Activated T-helper 17 cell treated with anti-CD3 and anti-CD28 coated beads, Interleukin-2, amount 50 U/mL, for 72 hours (primary cell): Measurements from ENCODE around the gene SYT12. TPM values are rescaled to one million over a fixed set of nuclear protein-coding genes. Genes with fewer than 3 reads are reported as not detected.
"Not testable (repeated sequence)": the region's sequence is repeated elsewhere in the genome, so short reads cannot be mapped to it uniquely, and the experiment has no call there.

ENCODE experiments used
- ATAC-seq: fragments of 150-1000 bp; cut with Tn5 transposase; replicated peaks from 2 replicates; pipeline ENCODE4 v1.10.0; 2021; ENCODE audit warnings: mild to moderate bottlenecking, moderate library complexity
- H3K27ac Mint-ChIP-seq: one replicate; pipeline ENCODE4 v1.8.0; 2022; ENCODE audit warnings: mixed read lengths
- H3K27me3 Mint-ChIP-seq: one replicate; pipeline ENCODE4 v1.8.0; 2022; ENCODE audit warnings: mixed read lengths
- H3K36me3 Mint-ChIP-seq: one replicate; pipeline ENCODE4 v1.8.0; 2022; ENCODE audit warnings: low read depth, mild to moderate bottlenecking, mixed read lengths
- H3K4me1 Mint-ChIP-seq: one replicate; pipeline ENCODE4 v1.8.0; 2022; ENCODE audit warnings: mixed read lengths
- H3K4me3 Mint-ChIP-seq: one replicate; pipeline ENCODE4 v1.8.0; 2022; ENCODE audit warnings: mild to moderate bottlenecking, mixed read lengths
- H3K9me3 Mint-ChIP-seq: one replicate; pipeline ENCODE4 v1.8.0; 2022; ENCODE audit warnings: mixed read lengths
- total RNA-seq, 2 donors: library from RNA; stranded (reverse); gene quantifications; one replicate each; pipeline ENCODE4 v1.2.3, GENCODE V29; 2022

Gene SYT12
- total RNA-seq, 2 donors from 2014 or later = 0.08 TPM; not detected in 1

GRCh38 chr11:66986178-66986545 is 36.8 kb upstream of the SYT12 start:
- Mint-ChIP-seq H3K27me3 (peaks cover 7% of the 10 kb centered on the region), H3K27ac (no peak overlapping the region), H3K36me3 (no peaks in the 10 kb centered on the region), H3K4me1 (no peaks in the 10 kb centered on the region), H3K4me3 (no peak overlapping the region), H3K9me3 (no peaks in the 10 kb centered on the region)
- ATAC-seq = no peak

GRCh38 chr11:66987158-66987620 is 35.7 kb upstream of the SYT12 start:
- Mint-ChIP-seq H3K4me1 (no peaks in the 10 kb centered on the region), H3K36me3 (no peaks in the 10 kb centered on the region), H3K27me3 (peaks cover 11% of the 10 kb centered on the region), H3K27ac (no peak overlapping the region), H3K4me3 (no peak overlapping the region), H3K9me3 (no peaks in the 10 kb centered on the region)
- ATAC-seq = no peak

- Mint-ChIP-seq H3K4me1 (no peaks in the 10 kb centered on the region), H3K36me3 (no peaks in the 10 kb centered on the region)
- ATAC-seq = no peak
These were observed 34.9 kb upstream of the SYT12 start for GRCh38 chr11:66987924-66988637.

GRCh38 chr11:66988741-66989140 is 34.2 kb upstream of the SYT12 start:
- H3K4me1 Mint-ChIP-seq = not testable (repeated sequence)

More at GRCh38 chr11:66987924-66988637, 34.9 kb upstream of the SYT12 start:
- no peak overlapping the region for H3K27ac Mint-ChIP-seq
- H3K9me3 Mint-ChIP-seq = no peaks in the 10 kb centered on the region
- H3K4me3 Mint-ChIP-seq = no peak overlapping the region
- peaks cover 11% of the 10 kb centered on the region for H3K27me3 Mint-ChIP-seq

GRCh38 chr11:66989360-66989759 is 33.6 kb upstream of the SYT12 start:
- not testable (repeated sequence) for H3K9me3 Mint-ChIP-seq, ATAC-seq, H3K27ac Mint-ChIP-seq, H3K4me1 Mint-ChIP-seq, H3K36me3 Mint-ChIP-seq, H3K4me3 Mint-ChIP-seq
- peaks cover 16% of the 10 kb centered on the region for H3K27me3 Mint-ChIP-seq

More at GRCh38 chr11:66988741-66989140, 34.2 kb upstream of the SYT12 start:
- not testable (repeated sequence) for H3K36me3 Mint-ChIP-seq, ATAC-seq, H3K4me3 Mint-ChIP-seq, H3K9me3 Mint-ChIP-seq, H3K27ac Mint-ChIP-seq
- H3K27me3 Mint-ChIP-seq = peaks cover 16% of the 10 kb centered on the region

GRCh38 chr11:66992041-66992440 is 30.9 kb upstream of the SYT12 start:
- Mint-ChIP-seq H3K27me3 (peaks cover 19% of the 10 kb centered on the region), H3K4me1 (no peaks in the 10 kb centered on the region), H3K9me3 (no peaks in the 10 kb centered on the region), H3K4me3 (no peak overlapping the region), H3K36me3 (no peaks in the 10 kb centered on the region), H3K27ac (no peak overlapping the region)
- ATAC-seq = no peak

- Mint-ChIP-seq H3K27me3 (peaks cover 12% of the 10 kb centered on the region), H3K36me3 (no peaks in the 10 kb centered on the region), H3K9me3 (no peaks in the 10 kb centered on the region), H3K27ac (no peak overlapping the region), H3K4me1 (no peaks in the 10 kb centered on the region), H3K4me3 (no peak overlapping the region)
- no peak for ATAC-seq
These were observed 26.2 kb upstream of the SYT12 start for GRCh38 chr11:66996609-66997273.

- Mint-ChIP-seq H3K27me3 (peaks cover 4% of the 10 kb centered on the region), H3K27ac (no peak overlapping the region), H3K4me3 (no peak overlapping the region), H3K9me3 (no peaks in the 10 kb centered on the region), H3K36me3 (no peaks in the 10 kb centered on the region), H3K4me1 (no peaks in the 10 kb centered on the region)
- no peak for ATAC-seq
These were observed 23.4 kb upstream of the SYT12 start for GRCh38 chr11:66999555-66999954.

- ATAC-seq = no peak
- no peak overlapping the region for H3K4me3 Mint-ChIP-seq
- no peak overlapping the region for H3K27ac Mint-ChIP-seq
- H3K9me3 Mint-ChIP-seq = no peaks in the 10 kb centered on the region
- no peaks in the 10 kb centered on the region for H3K36me3 Mint-ChIP-seq
- no peaks in the 10 kb centered on the region for H3K4me1 Mint-ChIP-seq
- H3K27me3 Mint-ChIP-seq = peaks cover 4% of the 10 kb centered on the region
These were observed 21.6 kb upstream of the SYT12 start for GRCh38 chr11:67001332-67001731.

- H3K36me3 Mint-ChIP-seq = no peaks in the 10 kb centered on the region
- H3K4me1 Mint-ChIP-seq = no peaks in the 10 kb centered on the region
- ATAC-seq = no peak
- H3K27me3 Mint-ChIP-seq = no peaks in the 10 kb centered on the region
- no peak overlapping the region for H3K27ac Mint-ChIP-seq
- H3K4me3 Mint-ChIP-seq = no peak overlapping the region
- H3K9me3 Mint-ChIP-seq = no peaks in the 10 kb centered on the region
These were observed 20.5 kb upstream of the SYT12 start for GRCh38 chr11:67002297-67002913.

- H3K4me3 Mint-ChIP-seq = no peak overlapping the region
- no peaks in the 10 kb centered on the region for H3K4me1 Mint-ChIP-seq
- no peaks in the 10 kb centered on the region for H3K9me3 Mint-ChIP-seq
- no peak overlapping the region for H3K27ac Mint-ChIP-seq
- no peaks in the 10 kb centered on the region for H3K27me3 Mint-ChIP-seq
- no peaks in the 10 kb centered on the region for H3K36me3 Mint-ChIP-seq
- no peak for ATAC-seq
These were observed 20.0 kb upstream of the SYT12 start for GRCh38 chr11:67002921-67003411.

- not testable (repeated sequence) for H3K9me3 Mint-ChIP-seq, H3K27me3 Mint-ChIP-seq, H3K4me3 Mint-ChIP-seq, ATAC-seq, H3K27ac Mint-ChIP-seq, H3K4me1 Mint-ChIP-seq, H3K36me3 Mint-ChIP-seq
These were observed 17.7 kb upstream of the SYT12 start for GRCh38 chr11:67005200-67005599.

- peak; percentile 63 for ATAC-seq
- H3K4me1 Mint-ChIP-seq = no peaks in the 10 kb centered on the region
These were observed 16.7 kb upstream of the SYT12 start for GRCh38 chr11:67006029-67006884.

GRCh38 chr11:67007126-67007525 is 15.8 kb upstream of the SYT12 start:
- no peak for ATAC-seq
- no peaks in the 10 kb centered on the region for H3K4me1 Mint-ChIP-seq
- H3K27ac Mint-ChIP-seq = no peak overlapping the region
- no peaks in the 10 kb centered on the region for H3K27me3 Mint-ChIP-seq
- H3K9me3 Mint-ChIP-seq = no peaks in the 10 kb centered on the region
- H3K4me3 Mint-ChIP-seq = no peak overlapping the region
- no peaks in the 10 kb centered on the region for H3K36me3 Mint-ChIP-seq

More at GRCh38 chr11:67006029-67006884, 16.7 kb upstream of the SYT12 start:
- H3K36me3 Mint-ChIP-seq = no peaks in the 10 kb centered on the region
- no peak overlapping the region for H3K27ac Mint-ChIP-seq
- H3K9me3 Mint-ChIP-seq = no peaks in the 10 kb centered on the region
- no peaks in the 10 kb centered on the region for H3K27me3 Mint-ChIP-seq
- peak overlapping the region; percentile 2 for H3K4me3 Mint-ChIP-seq
